Breast epithelium (tissue), 3 donors: Measurements from ENCODE around the gene ROBO3.

Source experiments
- POLR2AphosphoS5 ChIP-seq, 3 donors: sonication (generic); formaldehyde crosslinking; IDR thresholded peaks; one replicate each; pipeline ENCODE4 v1.6.1; 2017; ENCODE audit warnings: antibody characterized with exemption in 3 of 3
- TF ChIP-seq, protein P1 (sequence below), 3 donors: fragments of 450-650 bp; IDR thresholded peaks; one replicate each; pipeline ENCODE4 v1.5.1; 2016 to 2017; ENCODE audit warnings: antibody characterized with exemption in 3 of 3, mild to moderate bottlenecking in 3 of 3, moderate library complexity in 3 of 3

DNA sequence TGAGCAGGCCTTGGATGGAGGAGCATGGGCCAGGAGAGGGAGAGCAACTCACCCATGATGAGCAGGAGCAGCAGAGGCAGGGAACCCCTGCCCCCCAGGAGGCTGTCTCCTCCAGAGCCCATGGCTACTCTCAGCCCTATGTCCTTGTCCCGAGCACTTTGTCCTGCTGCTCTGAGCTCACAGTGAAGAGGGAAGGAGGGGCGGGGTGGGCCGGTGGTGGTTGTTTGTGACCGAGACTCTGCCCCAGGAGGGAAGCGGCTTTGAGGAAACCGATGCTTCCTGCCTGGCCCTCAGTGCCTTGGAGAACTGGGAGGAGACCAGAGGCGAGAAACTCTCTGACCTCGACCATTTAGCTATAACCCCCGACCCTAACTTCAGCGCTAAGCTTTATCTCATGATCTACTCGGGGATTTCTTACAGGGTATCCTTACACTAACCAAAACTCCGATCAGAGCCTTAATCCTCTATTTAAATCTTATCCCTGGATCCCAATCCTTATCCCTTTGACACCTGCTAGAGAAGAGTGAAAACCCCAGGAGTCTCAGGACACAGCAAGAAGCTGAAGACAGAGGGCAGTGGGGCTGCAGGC lies 32.5 kb downstream of the ROBO3 start, which contains the start of gene ROBO4:
- no peak for TF ChIP-seq POLR2AphosphoS5 (IDR thresholded peaks at IDR 0.05)
- TF ChIP-seq, protein P1, sequence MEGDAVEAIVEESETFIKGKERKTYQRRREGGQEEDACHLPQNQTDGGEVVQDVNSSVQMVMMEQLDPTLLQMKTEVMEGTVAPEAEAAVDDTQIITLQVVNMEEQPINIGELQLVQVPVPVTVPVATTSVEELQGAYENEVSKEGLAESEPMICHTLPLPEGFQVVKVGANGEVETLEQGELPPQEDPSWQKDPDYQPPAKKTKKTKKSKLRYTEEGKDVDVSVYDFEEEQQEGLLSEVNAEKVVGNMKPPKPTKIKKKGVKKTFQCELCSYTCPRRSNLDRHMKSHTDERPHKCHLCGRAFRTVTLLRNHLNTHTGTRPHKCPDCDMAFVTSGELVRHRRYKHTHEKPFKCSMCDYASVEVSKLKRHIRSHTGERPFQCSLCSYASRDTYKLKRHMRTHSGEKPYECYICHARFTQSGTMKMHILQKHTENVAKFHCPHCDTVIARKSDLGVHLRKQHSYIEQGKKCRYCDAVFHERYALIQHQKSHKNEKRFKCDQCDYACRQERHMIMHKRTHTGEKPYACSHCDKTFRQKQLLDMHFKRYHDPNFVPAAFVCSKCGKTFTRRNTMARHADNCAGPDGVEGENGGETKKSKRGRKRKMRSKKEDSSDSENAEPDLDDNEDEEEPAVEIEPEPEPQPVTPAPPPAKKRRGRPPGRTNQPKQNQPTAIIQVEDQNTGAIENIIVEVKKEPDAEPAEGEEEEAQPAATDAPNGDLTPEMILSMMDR (IDR thresholded peaks at IDR 0.05): no peak
